Stimulated activated naive CD4-positive, alpha-beta T cell treated with Interleukin-2 at 50 U/mL for 16 hours (primary cell): ENCODE data around the gene GPR32.
A peak's percentile ranks its signal among the peaks of the same experiment; 100 is the strongest.
"Not testable (repeated sequence)": the region's sequence is repeated elsewhere in the genome, so short reads cannot be mapped to it uniquely, and the experiment has no call there.

Experiments
- DNase-seq: peaks from one replicate; lab custom pipeline; 2025; lab: John Stamatoyannopoulos, UW

GPR32 gene

GRCh38 chr19:50770164-50770563 is at the start of gene GPR32:
Gene GPR32, plus strand, starts transcription at chr19:50770464. Its CDS starts 137 bp downstream, at chr19:50770601.
- not testable (repeated sequence) for DNase-seq

- no peak for DNase-seq
These were observed 49.3 kb upstream of the GPR32 start for GRCh38 chr19:50720921-50721381.

- no peak for DNase-seq
These were observed 48.7 kb upstream of the GPR32 start for GRCh38 chr19:50721441-50722137.

- DNase-seq: no peak
These were observed 47.9 kb upstream of the GPR32 start for GRCh38 chr19:50722201-50723013.

GRCh38 chr19:50723069-50723468 is 47.2 kb upstream of the GPR32 start, which contains the start of gene CLEC11A:
Gene CLEC11A, plus strand, starts transcription at chr19:50723364. Its CDS starts 162 bp downstream, at chr19:50723526.
- no peak for DNase-seq

- no peak for DNase-seq
These were observed 46.3 kb upstream of the GPR32 start for GRCh38 chr19:50723735-50724521.

- DNase-seq: peak; percentile 81
These were observed 45.6 kb upstream of the GPR32 start for GRCh38 chr19:50724522-50725217.

- no peak for DNase-seq
These were observed 44.9 kb upstream of the GPR32 start for GRCh38 chr19:50725218-50725910.

GRCh38 chr19:50725911-50726230 is 44.4 kb upstream of the GPR32 start:
- no peak for DNase-seq

- DNase-seq: peak; percentile 31
These were observed 42.1 kb upstream of the GPR32 start for GRCh38 chr19:50728084-50728737.

GRCh38 chr19:50729894-50730293 is 40.4 kb upstream of the GPR32 start:
- DNase-seq: no peak

GRCh38 chr19:50735869-50736268 is 34.4 kb upstream of the GPR32 start:
- no peak for DNase-seq

GRCh38 chr19:50736338-50736737 is 33.9 kb upstream of the GPR32 start:
- no peak for DNase-seq

GRCh38 chr19:50739132-50739913 is 30.9 kb upstream of the GPR32 start:
- no peak for DNase-seq

- DNase-seq: no peak
These were observed 30.3 kb upstream of the GPR32 start for GRCh38 chr19:50739914-50740426.

GRCh38 chr19:50741179-50741933 is 28.9 kb upstream of the GPR32 start:
- DNase-seq: no peak

GRCh38 chr19:50743537-50743936 is 26.7 kb upstream of the GPR32 start:
- no peak for DNase-seq

GRCh38 chr19:50745221-50745620 is 25.0 kb upstream of the GPR32 start:
- no peak for DNase-seq

- DNase-seq: not testable (repeated sequence)
These were observed 23.1 kb upstream of the GPR32 start for GRCh38 chr19:50747141-50747540.
